GM19455 (cell line): ENCODE measurements around the gene PALM.
"Not testable (repeated sequence)": the region's sequence is repeated elsewhere in the genome, so short reads cannot be mapped to it uniquely, and the experiment has no call there.

Experiments used
- ATAC-seq: cut with Tn5 transposase; IDR thresholded peaks from one replicate; pipeline ENCODE4 v1.9.1; 2021; ENCODE audit not compliant: unreplicated experiment

Gene PALM

GRCh38 chr19:703651-704446 is 4.9 kb upstream of the PALM start:
- no peak for ATAC-seq

GRCh38 chr19:704447-704741 is 4.3 kb upstream of the PALM start:
- no peak for ATAC-seq

GRCh38 chr19:709196-709964 is 645 bp downstream of the PALM start:
- ATAC-seq = no peak

GRCh38 chr19:709965-710571 is 1.3 kb downstream of the PALM start:
- no peak for ATAC-seq

- no peak for ATAC-seq
Measured at GRCh38 chr19:710767-711166, 2.0 kb downstream of the PALM start.

GRCh38 chr19:711254-711653 is 2.5 kb downstream of the PALM start:
- no peak for ATAC-seq

GRCh38 chr19:715347-715746 is 6.6 kb downstream of the PALM start:
- ATAC-seq = no peak

- no peak for ATAC-seq
Measured at GRCh38 chr19:718251-718951, 9.7 kb downstream of the PALM start.

GRCh38 chr19:718991-719512 is 10.3 kb downstream of the PALM start:
- no peak for ATAC-seq

GRCh38 chr19:719636-720344 is 11.1 kb downstream of the PALM start:
- ATAC-seq = no peak

- no peak for ATAC-seq
Measured at GRCh38 chr19:720345-721160, 11.8 kb downstream of the PALM start.

- ATAC-seq = no peak
Measured at GRCh38 chr19:722553-723101, 13.9 kb downstream of the PALM start.

- no peak for ATAC-seq
Measured at GRCh38 chr19:723247-723646, 14.5 kb downstream of the PALM start.

- no peak for ATAC-seq
Measured at GRCh38 chr19:723714-724113, 15.0 kb downstream of the PALM start.

- no peak for ATAC-seq
Measured at GRCh38 chr19:725461-726089, 16.8 kb downstream of the PALM start.

- ATAC-seq = no peak
Measured at GRCh38 chr19:726993-727956, 18.5 kb downstream of the PALM start.

GRCh38 chr19:728011-728410 is 19.3 kb downstream of the PALM start:
- no peak for ATAC-seq

- ATAC-seq = not testable (repeated sequence)
Measured at GRCh38 chr19:729564-729963, 20.8 kb downstream of the PALM start.
